ENCODE measurements around the gene SERPINB2. TPM values are rescaled to one million over a fixed set of nuclear protein-coding genes. Genes with fewer than 3 reads are reported as not detected.

SERPINB2 gene
- total and polyA plus RNA-seq, 5 donors from 2014 or later = not detected

DNA sequence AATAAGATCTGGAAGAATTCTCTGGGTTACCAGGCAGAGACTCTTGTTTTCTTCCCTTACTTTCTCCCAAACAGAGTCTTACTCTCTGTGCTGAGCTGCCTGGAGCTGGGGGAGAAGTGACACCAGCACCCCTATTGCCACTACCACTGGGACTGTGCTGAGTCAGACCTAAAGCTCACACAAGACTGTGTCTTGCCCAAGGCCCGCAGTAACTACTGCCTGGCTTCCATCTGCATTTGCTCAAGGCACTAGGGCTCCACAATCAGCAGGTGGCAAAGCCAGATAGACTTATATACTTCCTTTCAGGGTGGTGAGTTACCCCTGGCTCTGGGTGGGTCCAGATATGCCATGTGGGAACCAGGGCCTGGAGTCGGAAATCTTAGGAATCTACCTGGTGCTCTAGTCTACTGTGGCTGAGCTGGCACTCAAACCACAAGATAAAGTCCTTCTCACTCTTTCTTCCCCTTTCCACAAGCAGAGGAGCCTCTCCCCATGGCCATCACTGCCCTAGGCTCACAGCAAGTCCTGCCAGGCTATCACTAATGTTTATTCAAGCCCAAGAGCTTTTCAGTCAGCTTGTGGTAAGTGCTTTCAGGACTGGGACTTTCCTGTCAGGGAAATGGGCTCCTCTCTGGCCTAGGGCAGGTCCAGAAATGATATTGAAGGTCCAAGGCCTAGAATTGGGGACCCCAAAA lies 27.6 kb upstream of the SERPINB2 start:
- Mint-ChIP-seq H3K4me1 (no peaks in the 10 kb centered on the region), H3K27ac (no peak overlapping the region), H3K4me3 (no peak overlapping the region), H3K9me3 (peaks cover 0 to 4% (median 0%) of the 10 kb centered on the region in 7 donors), H3K27me3 (peaks cover 5% of the 10 kb centered on the region), H3K36me3 (no peaks in the 10 kb centered on the region)
- Histone ChIP-seq H3K9me3 (ENCODE audit: control insufficient read depth in 2 of 2, low read length in 2 of 2) (peaks cover 0 to 2% of the 10 kb centered on the region in 2 experiments), H3K27me3 (ENCODE audit: control insufficient read depth, insufficient read depth, low read length) (peaks cover 3% of the 10 kb centered on the region), H3K27ac (ENCODE audit: insufficient read depth, low read length, poor library complexity, severe bottlenecking) (no peak overlapping the region), H3K4me1 (ENCODE audit: control insufficient read depth, insufficient read depth, low read length, poor library complexity, severe bottlenecking) (no peaks in the 10 kb centered on the region), H3K4me3 (ENCODE audit: low read depth, low read length) (no peak overlapping the region), H3K36me3 (ENCODE audit: control insufficient read depth, insufficient read depth, low read length) (no peaks in the 10 kb centered on the region)
- DNase-seq = no peak
- no peak for ATAC-seq (ENCODE audit: low read depth in 2 of 2)

DNA sequence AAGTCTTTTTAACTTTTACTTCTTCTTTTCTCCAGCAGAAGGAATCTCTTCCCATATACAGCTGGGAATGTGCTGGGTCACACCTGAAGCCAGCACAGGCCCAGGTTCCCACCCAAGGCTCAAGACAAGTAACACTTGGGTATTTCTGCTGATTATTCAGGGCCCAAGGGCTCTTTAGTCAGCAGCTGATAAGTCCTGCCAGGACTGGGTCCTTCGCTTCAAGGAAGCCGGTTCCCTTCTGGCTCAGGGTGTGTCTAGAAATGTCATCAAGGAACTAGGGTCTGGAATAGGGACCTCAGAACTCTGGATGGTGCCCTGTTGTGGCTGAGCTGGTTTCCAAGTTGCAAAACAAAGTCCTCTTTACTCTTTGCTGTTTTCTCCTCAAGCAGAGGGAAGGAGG lies 27.0 kb upstream of the SERPINB2 start:
- no peak overlapping the region for H3K4me3 Mint-ChIP-seq
- H3K36me3 Mint-ChIP-seq = no peaks in the 10 kb centered on the region
- no peak overlapping the region for H3K27ac ChIP-seq (ENCODE audit: insufficient read depth, low read length, poor library complexity, severe bottlenecking)
- H3K4me3 ChIP-seq (ENCODE audit: low read depth, low read length) = no peak overlapping the region
- H3K27ac Mint-ChIP-seq = no peak overlapping the region
- DNase-seq (no peak), ATAC-seq (ENCODE audit: low read depth in 2 of 2) (no peak)
- H3K27me3 ChIP-seq (ENCODE audit: control insufficient read depth, insufficient read depth, low read length) = peaks cover 3% of the 10 kb centered on the region
- peaks cover 5% of the 10 kb centered on the region for H3K27me3 Mint-ChIP-seq
- H3K36me3 ChIP-seq (ENCODE audit: control insufficient read depth, insufficient read depth, low read length) = no peaks in the 10 kb centered on the region
- H3K4me1 ChIP-seq (ENCODE audit: control insufficient read depth, insufficient read depth, low read length, poor library complexity, severe bottlenecking) = no peaks in the 10 kb centered on the region
- H3K4me1 Mint-ChIP-seq = no peaks in the 10 kb centered on the region
- H3K9me3 ChIP-seq (ENCODE audit: control insufficient read depth in 2 of 2, low read length in 2 of 2) = peaks cover 0 to 2% of the 10 kb centered on the region in 2 experiments
- H3K9me3 Mint-ChIP-seq = peaks cover 0 to 3% (median 0%) of the 10 kb centered on the region in 7 donors

DNA sequence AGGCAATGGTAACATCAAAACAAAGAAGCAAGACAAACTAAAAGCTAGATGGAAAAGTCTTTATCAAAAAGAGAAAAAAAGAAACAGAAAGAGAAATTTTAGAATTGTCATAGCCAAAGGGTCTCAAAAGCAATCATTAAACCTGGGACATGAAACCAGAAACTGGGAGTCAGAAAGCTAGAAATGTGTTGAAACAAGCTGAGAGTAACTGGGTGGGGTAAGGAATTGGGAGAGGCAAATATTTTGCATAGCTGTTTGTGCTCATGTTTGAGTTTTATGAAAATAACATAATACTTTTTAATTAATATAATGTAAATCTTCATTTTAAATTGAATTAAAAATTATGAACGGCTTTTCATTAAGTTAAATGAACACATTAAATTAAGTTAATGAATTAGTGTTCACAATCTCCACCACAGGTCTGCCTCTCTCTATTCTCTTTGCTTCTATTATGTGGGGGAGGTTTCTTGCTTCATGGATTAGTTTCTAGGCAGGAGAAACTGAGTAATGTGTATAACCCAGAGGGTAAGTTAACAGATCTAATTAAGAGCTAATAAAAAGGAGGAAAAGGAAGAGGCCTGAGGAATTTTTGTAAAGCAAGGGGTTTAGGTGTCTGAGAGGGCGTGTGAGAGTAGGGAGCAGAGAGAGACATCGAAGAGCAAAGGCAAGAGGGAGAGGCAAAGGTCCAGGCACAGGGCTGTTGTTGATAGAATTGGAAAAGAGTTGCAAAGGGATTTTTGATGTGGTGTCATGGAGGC lies 20.0 kb upstream of the SERPINB2 start:
- no peak overlapping the region for H3K27ac ChIP-seq (ENCODE audit: insufficient read depth, low read length, poor library complexity, severe bottlenecking)
- no peaks in the 10 kb centered on the region for H3K36me3 ChIP-seq (ENCODE audit: control insufficient read depth, insufficient read depth, low read length)
- Mint-ChIP-seq H3K27ac (no peak overlapping the region), H3K4me1 (no peaks in the 10 kb centered on the region), H3K4me3 (no peak overlapping the region), H3K9me3 (peaks cover 0 to 4% (median 0%) of the 10 kb centered on the region in 7 donors), H3K36me3 (no peaks in the 10 kb centered on the region), H3K27me3 (peaks cover 4% of the 10 kb centered on the region)
- no peaks in the 10 kb centered on the region for H3K4me1 ChIP-seq (ENCODE audit: control insufficient read depth, insufficient read depth, low read length, poor library complexity, severe bottlenecking)
- no peak overlapping the region for H3K4me3 ChIP-seq (ENCODE audit: low read depth, low read length)
- DNase-seq (no peak), ATAC-seq (ENCODE audit: low read depth in 2 of 2) (no peak)
- H3K9me3 ChIP-seq (ENCODE audit: control insufficient read depth in 2 of 2, low read length in 2 of 2) = no peaks in the 10 kb centered on the region
- H3K27me3 ChIP-seq (ENCODE audit: control insufficient read depth, insufficient read depth, low read length) = no peaks in the 10 kb centered on the region

DNA sequence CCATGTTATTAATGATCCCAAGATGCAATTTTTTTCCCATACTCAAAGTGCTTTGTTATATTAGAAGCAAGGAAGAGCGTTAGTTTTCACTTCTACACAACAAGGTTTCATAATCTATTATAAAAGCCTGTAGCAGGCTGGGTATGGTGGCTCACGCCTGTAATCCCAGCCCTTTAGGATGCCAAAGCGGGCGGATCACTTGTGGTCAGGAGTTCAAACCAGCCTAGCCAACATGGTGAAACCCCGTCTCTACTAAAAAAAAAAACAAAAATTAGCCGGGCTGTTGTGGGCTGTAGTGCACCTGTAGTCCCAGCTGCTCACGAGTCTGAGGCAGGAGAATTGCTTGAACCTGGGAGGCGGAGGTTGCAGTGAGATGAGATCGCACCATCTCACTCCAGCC lies 19.0 kb upstream of the SERPINB2 start:
- Histone ChIP-seq H3K36me3 (ENCODE audit: control insufficient read depth, insufficient read depth, low read length) (no peaks in the 10 kb centered on the region), H3K27me3 (ENCODE audit: control insufficient read depth, insufficient read depth, low read length) (no peaks in the 10 kb centered on the region), H3K9me3 (ENCODE audit: control insufficient read depth in 2 of 2, low read length in 2 of 2) (no peaks in the 10 kb centered on the region), H3K27ac (ENCODE audit: insufficient read depth, low read length, poor library complexity, severe bottlenecking) (no peak overlapping the region), H3K4me1 (ENCODE audit: control insufficient read depth, insufficient read depth, low read length, poor library complexity, severe bottlenecking) (no peaks in the 10 kb centered on the region), H3K4me3 (ENCODE audit: low read depth, low read length) (no peak overlapping the region)
- DNase-seq (no peak), ATAC-seq (ENCODE audit: low read depth in 2 of 2) (no peak)
- no peak overlapping the region for H3K4me3 Mint-ChIP-seq
- peaks cover 4% of the 10 kb centered on the region for H3K27me3 Mint-ChIP-seq
- no peak overlapping the region for H3K27ac Mint-ChIP-seq
- H3K36me3 Mint-ChIP-seq = no peaks in the 10 kb centered on the region
- H3K9me3 Mint-ChIP-seq = peaks cover 0 to 4% (median 0%) of the 10 kb centered on the region in 7 donors
- H3K4me1 Mint-ChIP-seq = no peaks in the 10 kb centered on the region

DNA sequence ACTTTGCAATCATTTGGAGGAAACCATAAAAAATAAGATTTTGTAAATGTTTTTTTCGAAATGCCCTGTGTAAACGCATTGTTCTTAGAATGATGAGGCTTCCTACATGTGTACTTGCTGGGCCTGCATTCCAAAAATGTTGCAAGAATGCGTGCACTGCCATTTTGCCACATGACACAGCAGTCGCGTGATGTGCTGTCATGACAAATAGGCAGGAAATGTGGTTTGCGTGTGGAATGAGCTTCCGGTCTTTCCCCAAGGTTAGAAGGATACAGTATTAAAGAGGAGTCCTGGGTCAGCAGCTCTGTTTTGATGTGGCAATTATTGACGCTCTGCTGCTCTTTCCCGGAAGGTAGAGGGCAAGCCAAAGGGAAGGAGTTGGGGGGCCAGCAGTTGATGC lies 18.1 kb upstream of the SERPINB2 start:
- H3K4me3 Mint-ChIP-seq = no peak overlapping the region
- H3K27ac Mint-ChIP-seq = no peak overlapping the region
- no peak overlapping the region for H3K27ac ChIP-seq (ENCODE audit: insufficient read depth, low read length, poor library complexity, severe bottlenecking)
- ATAC-seq (ENCODE audit: low read depth in 2 of 2) (no peak), DNase-seq (no peak)
- no peaks in the 10 kb centered on the region for H3K9me3 ChIP-seq (ENCODE audit: control insufficient read depth in 2 of 2, low read length in 2 of 2)
- no peaks in the 10 kb centered on the region for H3K27me3 ChIP-seq (ENCODE audit: control insufficient read depth, insufficient read depth, low read length)
- no peaks in the 10 kb centered on the region for H3K4me1 ChIP-seq (ENCODE audit: control insufficient read depth, insufficient read depth, low read length, poor library complexity, severe bottlenecking)
- H3K4me3 ChIP-seq (ENCODE audit: low read depth, low read length) = no peak overlapping the region
- H3K36me3 Mint-ChIP-seq = no peaks in the 10 kb centered on the region
- peaks cover 0 to 4% (median 0%) of the 10 kb centered on the region in 7 donors for H3K9me3 Mint-ChIP-seq
- H3K36me3 ChIP-seq (ENCODE audit: control insufficient read depth, insufficient read depth, low read length) = no peaks in the 10 kb centered on the region
- peaks cover 4% of the 10 kb centered on the region for H3K27me3 Mint-ChIP-seq
- no peaks in the 10 kb centered on the region for H3K4me1 Mint-ChIP-seq

DNA sequence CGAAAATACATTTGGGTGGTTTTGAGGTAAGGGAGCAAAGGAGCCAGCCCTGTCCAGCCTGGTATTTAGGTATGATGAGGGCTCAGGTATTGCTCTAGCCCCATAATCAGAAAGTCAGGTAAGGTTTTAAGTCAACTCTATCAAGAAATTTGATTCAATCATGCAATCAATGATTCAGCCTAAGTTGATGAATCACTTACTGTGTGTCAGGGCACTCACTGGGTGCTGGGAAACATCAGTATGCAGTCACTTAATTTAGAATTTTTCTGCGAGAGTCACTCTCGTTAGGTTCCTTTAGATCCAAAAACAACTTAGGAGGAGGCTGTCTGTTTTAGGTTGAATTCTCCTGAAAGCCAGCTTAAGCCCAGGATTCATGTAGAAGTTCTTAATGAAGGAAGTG lies 17.7 kb upstream of the SERPINB2 start:
- no peak overlapping the region for H3K27ac ChIP-seq (ENCODE audit: insufficient read depth, low read length, poor library complexity, severe bottlenecking)
- no peak for ATAC-seq (ENCODE audit: low read depth in 2 of 2)
- DNase-seq = no peak
- Mint-ChIP-seq H3K9me3 (peaks cover 0 to 4% (median 0%) of the 10 kb centered on the region in 7 donors), H3K27ac (no peak overlapping the region), H3K4me1 (no peaks in the 10 kb centered on the region), H3K4me3 (no peak overlapping the region), H3K27me3 (peaks cover 4% of the 10 kb centered on the region), H3K36me3 (no peaks in the 10 kb centered on the region)
- H3K36me3 ChIP-seq (ENCODE audit: control insufficient read depth, insufficient read depth, low read length) = no peaks in the 10 kb centered on the region
- no peaks in the 10 kb centered on the region for H3K4me1 ChIP-seq (ENCODE audit: control insufficient read depth, insufficient read depth, low read length, poor library complexity, severe bottlenecking)
- no peaks in the 10 kb centered on the region for H3K9me3 ChIP-seq (ENCODE audit: control insufficient read depth in 2 of 2, low read length in 2 of 2)
- H3K27me3 ChIP-seq (ENCODE audit: control insufficient read depth, insufficient read depth, low read length) = no peaks in the 10 kb centered on the region
- H3K4me3 ChIP-seq (ENCODE audit: low read depth, low read length) = no peak overlapping the region

DNA sequence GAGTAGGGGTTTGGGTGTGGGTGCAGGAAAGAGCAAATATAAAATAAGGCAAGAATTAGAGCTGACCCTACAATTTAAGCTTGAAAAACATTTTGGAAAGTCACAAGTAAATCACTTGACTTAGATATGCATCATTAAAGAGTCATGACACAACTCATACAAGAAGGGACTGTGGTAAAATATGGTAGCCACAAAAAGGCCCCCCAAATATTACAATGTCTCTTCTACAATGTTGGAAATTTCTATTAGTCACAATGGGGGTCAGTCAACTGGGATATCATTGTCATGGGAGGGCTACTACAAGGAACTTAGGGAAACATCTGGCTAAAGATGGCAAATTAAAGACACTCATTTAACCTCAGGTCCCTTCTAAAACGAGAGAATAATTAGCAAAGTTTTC lies 15.7 kb upstream of the SERPINB2 start:
- no peak overlapping the region for H3K27ac Mint-ChIP-seq

More for the DNA sequence above, 15.7 kb upstream of the SERPINB2 start:
- Histone ChIP-seq H3K4me1 (ENCODE audit: control insufficient read depth, insufficient read depth, low read length, poor library complexity, severe bottlenecking) (no peaks in the 10 kb centered on the region), H3K4me3 (ENCODE audit: low read depth, low read length) (no peak overlapping the region), H3K9me3 (ENCODE audit: control insufficient read depth in 2 of 2, low read length in 2 of 2) (no peaks in the 10 kb centered on the region), H3K27me3 (ENCODE audit: control insufficient read depth, insufficient read depth, low read length) (no peaks in the 10 kb centered on the region), H3K36me3 (ENCODE audit: control insufficient read depth, insufficient read depth, low read length) (no peaks in the 10 kb centered on the region), H3K27ac (ENCODE audit: insufficient read depth, low read length, poor library complexity, severe bottlenecking) (no peak overlapping the region)
- H3K27me3 Mint-ChIP-seq = peaks cover 1% of the 10 kb centered on the region
- no peaks in the 10 kb centered on the region for H3K4me1 Mint-ChIP-seq
- no peak for DNase-seq
- no peak overlapping the region for H3K4me3 Mint-ChIP-seq
- peaks cover 0 to 4% (median under 1%) of the 10 kb centered on the region in 7 donors for H3K9me3 Mint-ChIP-seq
- ATAC-seq (ENCODE audit: low read depth in 2 of 2) = no peak
- no peaks in the 10 kb centered on the region for H3K36me3 Mint-ChIP-seq
